Stimulated activated naive CD8-positive, alpha-beta T cell treated with anti-CD3 and anti-CD28 coated beads, Interleukin-15, amount 100 ng/mL, for 72 hours (primary cell): ENCODE data around the gene HIPK2.
A peak's percentile ranks its signal among the peaks of the same experiment; 100 is the strongest.

Experiments used
- ATAC-seq: fragments of 150-1000 bp; cut with Tn5 transposase; 2 replicates; pipeline ENCODE4 v1.10.0; 2021; ENCODE audit warnings: mild to moderate bottlenecking, moderate library complexity
- DNase-seq, 2 donors: peaks; one replicate each; pipeline ENCODE4 v3.0.0; 2021 to 2022
- H3K27ac Mint-ChIP-seq, 2 donors: one replicate each; pipeline ENCODE4 v1.8.0; 2022; ENCODE audit warnings: mild to moderate bottlenecking in 2 of 2, mixed read lengths in 2 of 2, moderate library complexity in 2 of 2
- H3K27me3 Mint-ChIP-seq: one replicate; pipeline ENCODE4 v1.8.0; 2022; ENCODE audit warnings: mixed read lengths
- H3K4me1 Mint-ChIP-seq: one replicate; pipeline ENCODE4 v1.8.0; 2022; ENCODE audit warnings: mild to moderate bottlenecking, mixed read lengths
- H3K4me3 Mint-ChIP-seq, 2 donors: one replicate each; pipeline ENCODE4 v1.8.0; 2022; ENCODE audit warnings: mild to moderate bottlenecking in 2 of 2, mixed read lengths in 2 of 2, moderate library complexity in 1 of 2
- H3K9me3 Mint-ChIP-seq, 2 donors: one replicate each; pipeline ENCODE4 v1.8.0; 2022; ENCODE audit warnings: mixed read lengths in 2 of 2

Gene HIPK2

GRCh38 chr7:139659922-139660316 lies 117.9 kb downstream of the HIPK2 start:
- DNase-seq (no peak), ATAC-seq (no peak)
- H3K9me3 Mint-ChIP-seq: no peaks in the 10 kb centered on the region
- peaks cover 19% of the 10 kb centered on the region for H3K4me1 Mint-ChIP-seq
- no peak overlapping the region for H3K4me3 Mint-ChIP-seq
- no peaks in the 10 kb centered on the region for H3K27me3 Mint-ChIP-seq
- no peak overlapping the region for H3K27ac Mint-ChIP-seq

GRCh38 chr7:139658908-139659675 lies 118.7 kb downstream of the HIPK2 start:
- H3K4me3 Mint-ChIP-seq: no peak overlapping the region
- H3K27me3 Mint-ChIP-seq: no peaks in the 10 kb centered on the region
- H3K9me3 Mint-ChIP-seq: no peaks in the 10 kb centered on the region
- H3K4me1 Mint-ChIP-seq: peaks cover 19% of the 10 kb centered on the region
- ATAC-seq (no peak), DNase-seq (no peak)
- H3K27ac Mint-ChIP-seq: no peak overlapping the region

- Mint-ChIP-seq H3K4me1 (peaks cover 19% of the 10 kb centered on the region), H3K27ac (no peak overlapping the region), H3K9me3 (no peaks in the 10 kb centered on the region), H3K4me3 (no peak overlapping the region), H3K27me3 (no peaks in the 10 kb centered on the region)
- DNase-seq: no peak
- ATAC-seq: no peak
Measured at GRCh38 chr7:139658296-139658695, 119.5 kb downstream of the HIPK2 start.

GRCh38 chr7:139657725-139658124 lies 120.1 kb downstream of the HIPK2 start:
- H3K4me3 Mint-ChIP-seq: no peak overlapping the region
- peaks cover 14% of the 10 kb centered on the region for H3K4me1 Mint-ChIP-seq
- no peak overlapping the region for H3K27ac Mint-ChIP-seq
- ATAC-seq: no peak
- no peaks in the 10 kb centered on the region for H3K27me3 Mint-ChIP-seq
- no peak for DNase-seq
- H3K9me3 Mint-ChIP-seq: no peaks in the 10 kb centered on the region

- ATAC-seq: no peak
- Mint-ChIP-seq H3K27ac (peak overlapping the region in 1 of 2 donors; percentile 2), H3K4me3 (no peak overlapping the region), H3K9me3 (no peaks in the 10 kb centered on the region), H3K27me3 (no peaks in the 10 kb centered on the region), H3K4me1 (peaks cover 13% of the 10 kb centered on the region)
- DNase-seq: no peak
Measured at GRCh38 chr7:139656387-139656786, 121.4 kb downstream of the HIPK2 start.

GRCh38 chr7:139655305-139655704 lies 122.5 kb downstream of the HIPK2 start:
- Mint-ChIP-seq H3K9me3 (no peaks in the 10 kb centered on the region), H3K4me1 (peaks cover 13% of the 10 kb centered on the region), H3K27ac (no peak overlapping the region), H3K4me3 (no peak overlapping the region), H3K27me3 (no peaks in the 10 kb centered on the region)
- DNase-seq (no peak), ATAC-seq (no peak)

- ATAC-seq: no peak
- peaks cover 15% of the 10 kb centered on the region for H3K4me1 Mint-ChIP-seq
Measured at GRCh38 chr7:139654276-139655181, 123.3 kb downstream of the HIPK2 start.

GRCh38 chr7:139651914-139652313 lies 125.9 kb downstream of the HIPK2 start:
- Mint-ChIP-seq H3K27me3 (no peaks in the 10 kb centered on the region), H3K4me3 (no peak overlapping the region), H3K27ac (no peak overlapping the region), H3K4me1 (peaks cover 28% of the 10 kb centered on the region), H3K9me3 (no peaks in the 10 kb centered on the region)
- DNase-seq: no peak
- no peak for ATAC-seq

More at GRCh38 chr7:139654276-139655181, 123.3 kb downstream of the HIPK2 start:
- Mint-ChIP-seq H3K4me3 (no peak overlapping the region), H3K27ac (peak overlapping the region in 1 of 2 donors; percentile 12), H3K9me3 (no peaks in the 10 kb centered on the region), H3K27me3 (no peaks in the 10 kb centered on the region)
- DNase-seq: no peak

- H3K4me3 Mint-ChIP-seq: no peak overlapping the region
- no peak for ATAC-seq
Measured at GRCh38 chr7:139651308-139651707, 126.5 kb downstream of the HIPK2 start.

GRCh38 chr7:139650429-139651100 lies 127.2 kb downstream of the HIPK2 start:
- Mint-ChIP-seq H3K27ac (peak overlapping the region in 1 of 2 donors; percentile 75), H3K9me3 (no peaks in the 10 kb centered on the region)
- peak; percentile 24 for ATAC-seq

More at GRCh38 chr7:139651308-139651707, 126.5 kb downstream of the HIPK2 start:
- Mint-ChIP-seq H3K9me3 (no peaks in the 10 kb centered on the region), H3K27ac (no peak overlapping the region), H3K4me1 (peaks cover 34% of the 10 kb centered on the region), H3K27me3 (no peaks in the 10 kb centered on the region)
- no peak for DNase-seq

GRCh38 chr7:139648941-139649425 lies 128.8 kb downstream of the HIPK2 start:
- no peaks in the 10 kb centered on the region for H3K27me3 Mint-ChIP-seq
- H3K4me1 Mint-ChIP-seq: peaks cover 55% of the 10 kb centered on the region
- ATAC-seq (peak; percentile 75), DNase-seq (peak in 1 of 2 donors; percentile 47)
- H3K9me3 Mint-ChIP-seq: no peaks in the 10 kb centered on the region
- peak overlapping the region; percentile 30 to 48 for H3K4me3 Mint-ChIP-seq
- H3K27ac Mint-ChIP-seq: peak overlapping the region in 1 of 2 donors; percentile 42

More at GRCh38 chr7:139650429-139651100, 127.2 kb downstream of the HIPK2 start:
- no peak for DNase-seq
- Mint-ChIP-seq H3K4me3 (no peak overlapping the region), H3K4me1 (peaks cover 42% of the 10 kb centered on the region), H3K27me3 (no peaks in the 10 kb centered on the region)

- Mint-ChIP-seq H3K4me1 (peaks cover 61% of the 10 kb centered on the region), H3K27me3 (no peaks in the 10 kb centered on the region), H3K4me3 (peak overlapping the region; percentile 30 to 48), H3K9me3 (no peaks in the 10 kb centered on the region), H3K27ac (peak overlapping the region; percentile 40 to 42)
- DNase-seq: no peak
- no peak for ATAC-seq
Measured at GRCh38 chr7:139648391-139648861, 129.4 kb downstream of the HIPK2 start.

GRCh38 chr7:139647814-139648390 lies 129.9 kb downstream of the HIPK2 start:
- Mint-ChIP-seq H3K27ac (peak overlapping the region; percentile 42 to 47), H3K4me1 (peaks cover 64% of the 10 kb centered on the region), H3K9me3 (no peaks in the 10 kb centered on the region), H3K27me3 (no peaks in the 10 kb centered on the region), H3K4me3 (peak overlapping the region; percentile 30 to 48)
- ATAC-seq: peak; percentile 26
- no peak for DNase-seq

GRCh38 chr7:139647085-139647484 lies 130.7 kb downstream of the HIPK2 start:
- no peaks in the 10 kb centered on the region for H3K9me3 Mint-ChIP-seq
- DNase-seq (no peak), ATAC-seq (no peak)
- no peaks in the 10 kb centered on the region for H3K27me3 Mint-ChIP-seq
- H3K4me1 Mint-ChIP-seq: peaks cover 72% of the 10 kb centered on the region
- peak overlapping the region in 1 of 2 donors; percentile 12 for H3K27ac Mint-ChIP-seq
- peak overlapping the region in 1 of 2 donors; percentile 13 for H3K4me3 Mint-ChIP-seq

GRCh38 chr7:139646566-139646965 lies 131.2 kb downstream of the HIPK2 start:
- ATAC-seq (no peak), DNase-seq (no peak)
- no peak overlapping the region for H3K4me3 Mint-ChIP-seq
- H3K27me3 Mint-ChIP-seq: no peaks in the 10 kb centered on the region
- H3K9me3 Mint-ChIP-seq: no peaks in the 10 kb centered on the region
- peak overlapping the region in 1 of 2 donors; percentile 12 for H3K27ac Mint-ChIP-seq
- H3K4me1 Mint-ChIP-seq: peaks cover 76% of the 10 kb centered on the region
